SKM-1 treated with dmso at 0.1 percent for 144 hours (cell line): ENCODE data around the gene STXBP5L.
"Not testable (repeated sequence)": the region's sequence is repeated elsewhere in the genome, so short reads cannot be mapped to it uniquely, and the experiment has no call there.

Source experiments
- DNase-seq: peaks from one replicate; lab custom pipeline; 2025; ENCODE audit not compliant: unreplicated experiment; lab: John Stamatoyannopoulos, UW

STXBP5L gene

GRCh38 chr3:121418182-121418581 is 510.2 kb downstream of the STXBP5L start:
- no peak for DNase-seq

DNA sequence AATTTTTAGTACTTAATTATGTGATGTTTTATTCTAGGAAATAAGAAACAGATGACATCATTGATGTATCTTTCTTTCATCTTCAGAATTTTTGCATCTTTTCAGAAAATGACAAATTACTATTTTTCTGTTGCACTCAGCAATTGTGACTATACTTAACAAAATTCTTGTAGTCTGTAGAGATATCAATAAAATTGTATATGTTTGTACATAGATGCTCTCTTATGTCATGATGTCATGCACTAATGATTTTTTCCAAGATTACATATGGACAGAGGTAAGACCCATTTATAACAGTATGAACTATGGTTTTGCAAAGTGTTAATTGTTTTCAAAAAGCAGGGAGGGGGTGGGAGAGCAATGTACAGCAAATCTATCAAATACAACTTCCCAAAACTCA is 516.5 kb downstream of the STXBP5L start:
- DNase-seq, result no peak

DNA sequence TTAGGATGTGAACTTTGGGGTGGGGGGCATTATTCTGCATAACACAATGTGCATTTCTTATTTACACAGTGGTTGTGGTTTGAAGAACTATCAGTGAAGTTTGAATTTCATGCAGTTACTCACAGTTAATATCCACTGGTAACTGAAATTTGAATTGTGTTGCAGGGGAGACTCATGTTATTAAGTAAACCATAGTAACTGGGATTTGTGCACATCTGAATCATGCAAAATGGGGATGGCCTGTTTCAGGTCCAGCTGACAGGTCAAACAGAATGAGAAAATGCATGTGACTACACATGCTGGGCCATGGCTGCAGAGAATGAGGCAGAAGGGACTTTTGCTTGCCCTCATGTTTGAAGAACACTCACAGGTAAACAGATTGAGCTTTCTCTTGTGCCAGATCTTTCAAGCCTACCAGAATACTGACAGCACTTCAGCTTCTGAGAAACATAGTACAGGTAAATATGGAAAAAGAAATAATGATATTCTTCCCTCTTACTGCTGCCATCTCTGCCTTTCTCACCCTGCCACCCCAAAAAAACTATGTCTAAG is 522.7 kb downstream of the STXBP5L start:
- DNase-seq, result no peak

DNA sequence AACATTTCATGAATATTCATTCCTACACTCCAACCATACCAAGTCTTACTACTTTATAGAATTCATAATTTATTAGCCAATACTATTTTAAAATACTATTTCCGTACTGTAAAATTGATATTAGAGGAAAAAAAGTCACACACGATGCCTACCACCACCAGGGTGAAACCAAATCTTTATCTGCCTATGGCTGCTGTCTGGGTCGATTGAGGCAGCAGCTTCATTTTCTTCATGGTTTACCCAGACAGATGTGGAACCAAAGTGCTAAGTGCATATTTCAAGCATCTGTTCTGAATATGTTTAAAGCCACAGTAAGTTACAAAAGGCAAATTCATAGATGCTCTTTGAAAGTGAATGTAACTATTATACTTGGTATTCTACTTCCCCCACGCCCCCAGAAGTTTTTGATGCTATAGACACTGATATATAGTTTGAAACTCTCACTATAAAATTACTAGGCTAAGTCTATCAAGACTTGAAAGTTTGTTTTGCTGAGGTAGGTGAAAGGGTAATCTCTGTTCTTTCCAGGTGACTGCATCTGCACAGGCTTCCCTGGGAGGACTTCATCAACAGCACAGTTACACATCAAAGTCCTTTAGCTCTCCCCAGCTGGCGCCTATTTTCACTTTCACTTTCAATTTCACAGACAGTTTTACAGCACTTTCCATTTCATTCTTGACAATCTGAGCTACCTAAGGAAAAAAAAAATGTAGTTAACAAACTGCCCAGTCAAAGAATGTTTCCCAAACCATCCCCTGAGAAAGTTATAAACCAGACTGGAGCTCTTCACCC is 523.9 kb downstream of the STXBP5L start:
- DNase-seq, result no peak

DNA sequence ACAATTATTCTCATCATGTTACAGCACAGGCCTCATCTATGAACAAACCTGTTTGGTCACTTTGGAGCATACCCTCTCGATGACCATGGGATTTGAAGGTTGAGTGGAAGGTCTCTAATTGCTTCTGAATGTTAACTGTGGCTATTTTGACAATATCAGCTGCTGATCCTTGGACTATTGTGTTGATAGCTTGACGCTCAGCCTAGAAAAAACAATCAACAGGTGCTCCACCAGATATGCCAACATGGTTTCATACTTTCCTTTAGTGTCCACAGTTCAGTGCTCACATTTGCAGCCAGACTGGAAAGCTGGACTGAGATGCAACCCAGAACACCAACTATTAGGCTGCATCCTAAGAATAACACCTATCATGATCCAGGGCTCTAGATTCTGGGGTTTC is 528.1 kb downstream of the STXBP5L start:
- DNase-seq, result no peak

DNA sequence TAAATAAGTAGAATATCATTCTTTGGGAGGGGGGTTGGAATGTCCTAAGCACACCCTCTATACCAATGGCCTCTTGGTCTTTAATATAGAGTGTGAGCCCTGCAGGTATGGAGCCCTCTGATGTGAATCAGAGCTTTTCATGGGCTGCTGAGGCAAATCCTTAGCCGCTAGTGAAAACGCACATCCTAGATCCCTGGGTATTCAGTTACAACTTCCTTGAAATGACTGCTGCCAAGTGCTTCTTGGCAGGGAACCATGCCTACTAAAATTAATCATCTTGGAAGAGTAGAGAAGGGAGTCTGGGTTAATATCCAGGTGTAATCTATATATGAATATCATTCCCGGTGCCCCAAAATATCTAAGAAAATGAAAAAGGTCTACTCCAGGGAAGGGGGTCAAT is 528.6 kb downstream of the STXBP5L start:
- no peak for DNase-seq

DNA sequence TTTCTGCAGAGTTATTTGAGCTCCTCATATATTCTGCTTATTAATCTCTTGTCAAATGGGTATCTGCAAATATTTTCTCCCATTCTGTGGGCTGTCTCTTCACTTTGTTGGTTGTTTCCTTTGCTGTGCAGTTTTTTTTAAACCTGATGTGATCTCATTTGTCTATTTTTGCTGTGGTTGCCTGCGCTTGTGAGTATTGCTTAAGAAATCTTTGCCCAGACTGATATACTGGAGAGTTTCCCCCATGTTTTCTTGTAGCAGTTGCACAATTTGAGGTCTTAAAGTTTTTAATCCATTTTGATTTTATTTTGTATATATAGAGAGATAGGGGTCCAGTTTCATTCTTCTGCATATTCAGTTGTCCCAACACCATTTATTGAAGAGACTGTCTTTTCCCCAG is 535.5 kb downstream of the STXBP5L start:
- DNase-seq, result no peak

GRCh38 chr3:121451752-121452151 is 543.7 kb downstream of the STXBP5L start:
- not testable (repeated sequence) for DNase-seq

DNA sequence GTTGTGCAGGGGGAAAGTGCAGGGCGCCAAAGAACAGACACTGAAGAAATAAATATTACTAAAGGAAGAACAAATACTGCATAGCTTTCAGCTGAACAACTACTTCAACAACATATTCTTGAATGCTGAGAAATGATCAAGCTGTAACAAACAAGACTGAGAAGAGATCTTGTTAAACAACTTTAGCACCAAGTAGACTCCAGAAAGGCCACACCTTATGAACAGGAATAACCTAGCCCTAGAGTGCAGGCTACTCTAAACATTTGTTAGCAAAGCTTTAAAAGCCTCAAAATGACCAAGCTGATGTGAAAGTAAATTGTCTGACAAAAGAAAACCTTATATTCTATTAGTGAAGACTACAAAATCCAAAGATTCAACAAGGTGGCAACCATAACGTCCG is 554.6 kb downstream of the STXBP5L start:
- DNase-seq, result no peak

- no peak for DNase-seq
Measured at GRCh38 chr3:121463745-121464144, 555.7 kb downstream of the STXBP5L start.

DNA sequence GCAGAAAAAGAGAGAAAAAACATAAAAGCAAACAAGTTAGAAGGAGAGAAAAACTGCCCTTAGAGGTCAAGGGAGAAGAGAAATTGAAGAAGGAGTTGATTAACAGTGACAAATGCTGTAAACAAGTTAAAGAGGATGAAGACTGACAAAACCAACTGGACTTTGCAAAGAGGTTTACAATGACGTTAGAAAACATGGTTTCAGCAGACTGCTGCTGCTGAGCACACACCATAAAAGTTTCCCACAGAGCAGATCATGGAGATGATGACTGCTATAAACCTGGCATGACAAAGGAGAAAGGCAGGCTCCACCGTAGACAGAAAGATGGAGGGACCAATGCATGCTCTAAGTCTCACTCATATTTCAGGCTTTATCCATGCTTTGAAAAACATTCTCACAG is 559.1 kb downstream of the STXBP5L start:
- DNase-seq, result no peak

DNA sequence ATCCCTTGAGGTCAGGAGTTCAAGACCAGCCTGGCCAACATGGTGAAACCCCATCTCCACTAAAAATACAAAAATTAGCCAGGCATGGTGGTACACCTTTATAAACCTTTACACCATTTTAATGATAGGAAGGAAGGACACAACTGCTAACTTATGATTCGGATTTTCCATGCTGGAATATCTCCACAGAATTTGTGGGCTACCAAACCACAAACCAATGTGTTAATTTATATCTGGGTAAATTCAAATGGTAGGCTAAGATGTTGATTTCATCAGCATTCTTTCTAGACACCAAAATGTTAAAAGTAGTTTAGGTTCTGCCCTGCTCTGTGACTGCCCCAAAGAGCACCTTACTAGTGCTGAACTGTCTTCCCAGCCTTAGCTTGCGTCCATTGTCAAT is 565.0 kb downstream of the STXBP5L start:
- no peak for DNase-seq
